GM23248 (cell line): ENCODE results near the gene ACTG1. TPM values are rescaled to one million over a fixed set of nuclear protein-coding genes. Genes with fewer than 3 reads are reported as not detected.
A peak's percentile ranks its signal among the peaks of the same experiment; 100 is the strongest.

Source experiments
- DNase-seq: peaks from one replicate; pipeline ENCODE4 v3.0.0-alpha.2; 2015
- H2AFZ ChIP-seq: fragments of 200-600 bp; sonication (generic); 2 replicates; pipeline ENCODE4 v1.6.1; 2016; ENCODE audit warnings: antibody characterized with exemption
- H3F3A ChIP-seq: fragments of 200-600 bp; sonication (generic); 2 replicates; pipeline ENCODE4 v1.6.1; 2016; ENCODE audit warnings: mild to moderate bottlenecking, antibody characterized with exemption, mixed run types; ENCODE audit not compliant: insufficient read depth
- H3K27ac ChIP-seq: fragments of 200-600 bp; sonication (generic); 2 replicates; pipeline ENCODE4 v1.5.1; 2016; ENCODE audit warnings: mild to moderate bottlenecking
- H3K27me3 ChIP-seq: fragments of 200-600 bp; sonication (generic); replicated peaks from 2 replicates; pipeline ENCODE4 v1.6.1; 2016; ENCODE audit warnings: mild to moderate bottlenecking; ENCODE audit not compliant: insufficient read depth
- H3K36me3 ChIP-seq: fragments of 200-600 bp; sonication (generic); 2 replicates; pipeline ENCODE4 v1.6.1; 2016; ENCODE audit warnings: low read depth, mild to moderate bottlenecking
- H3K4me1 ChIP-seq: fragments of 200-600 bp; sonication (generic); 2 replicates; pipeline ENCODE4 v1.6.1; 2016; ENCODE audit warnings: mild to moderate bottlenecking; ENCODE audit not compliant: insufficient read depth
- H3K4me2 ChIP-seq: fragments of 200-600 bp; sonication (generic); one replicate; pipeline ENCODE4 v1.6.1; 2016; ENCODE audit warnings: mild to moderate bottlenecking; ENCODE audit not compliant: unreplicated experiment
- H3K4me3 ChIP-seq: fragments of 200-600 bp; sonication (generic); 2 replicates; pipeline ENCODE4 v1.5.1; 2016; ENCODE audit warnings: mild to moderate bottlenecking
- H3K79me2 ChIP-seq: fragments of 200-600 bp; sonication (generic); 2 replicates; pipeline ENCODE4 v1.6.1; 2016; ENCODE audit warnings: mild to moderate bottlenecking; ENCODE audit not compliant: insufficient read depth
- H3K9ac ChIP-seq: fragments of 200-600 bp; sonication (generic); 2 replicates; pipeline ENCODE4 v1.6.1; 2016; ENCODE audit warnings: mild to moderate bottlenecking
- H3K9me2 ChIP-seq: fragments of 200-600 bp; sonication (generic); 2 replicates; pipeline ENCODE4 v1.6.1; 2016; ENCODE audit warnings: mixed run types, mild to moderate bottlenecking, moderate library complexity; ENCODE audit not compliant: insufficient read depth
- H3K9me3 ChIP-seq: fragments of 200-600 bp; sonication (generic); one replicate; pipeline ENCODE4 v1.6.1; 2017; ENCODE audit warnings: low read depth
- H4K20me1 ChIP-seq: fragments of 200-600 bp; sonication (generic); 2 replicates; pipeline ENCODE4 v1.6.0; 2016; ENCODE audit not compliant: insufficient read depth
- EZH2 ChIP-seq: fragments of 200-600 bp; sonication (generic); IDR thresholded peaks from 2 replicates; pipeline ENCODE4 v1.6.1; 2018; ENCODE audit warnings: antibody characterized with exemption, mild to moderate bottlenecking; ENCODE audit not compliant: insufficient read depth, poor library complexity, severe bottlenecking
- EZH2phosphoT487 ChIP-seq: fragments of 200-600 bp; sonication (generic); IDR thresholded peaks from 2 replicates; pipeline ENCODE4 v1.6.1; 2018; ENCODE audit warnings: antibody characterized with exemption, moderate library complexity, mild to moderate bottlenecking, low read depth; ENCODE audit not compliant: insufficient read depth
- WGBS, 2 experiments: methylation state at CpG; one replicate each; pipeline ENCODE4 v1.1.6; 2015 to 2017; ENCODE audit warnings: low lambda C conversion rate in 2 of 2, low coverage in 1 of 2; ENCODE audit errors: missing lambda C conversion rate in 2 of 2; 5-methylcytosine and 5-hydroxymethylcytosine counted together
- in situ Hi-C: fragments of 300-500 bp; cut with MboI; formaldehyde crosslinking; loops from 2 replicates; pipeline ENCODE4 v1.15.0; 2020
- polyA plus RNA-seq: library from polyadenylated mRNA; unstranded; fragments of >200 nt; fragmentation: Nextera tagmentation; extraction: Ambion mirVana; gene quantifications from 2 replicates; pipeline ENCODE4 v1.2.1, GENCODE V29; 2016
- total RNA-seq: library from RNA; depleted of rRNA; stranded (reverse); fragments of >200 nt; shearing (Covaris generic); gene quantifications from 2 replicates; pipeline ENCODE4 v1.2.3, GENCODE V29; 2014; rRNA removed

ACTG1 gene
- total RNA-seq: 8,476 and 9,349 TPM in 2 replicates
- polyA plus RNA-seq: 3,778 and 3,933 TPM in 2 replicates

DNA sequence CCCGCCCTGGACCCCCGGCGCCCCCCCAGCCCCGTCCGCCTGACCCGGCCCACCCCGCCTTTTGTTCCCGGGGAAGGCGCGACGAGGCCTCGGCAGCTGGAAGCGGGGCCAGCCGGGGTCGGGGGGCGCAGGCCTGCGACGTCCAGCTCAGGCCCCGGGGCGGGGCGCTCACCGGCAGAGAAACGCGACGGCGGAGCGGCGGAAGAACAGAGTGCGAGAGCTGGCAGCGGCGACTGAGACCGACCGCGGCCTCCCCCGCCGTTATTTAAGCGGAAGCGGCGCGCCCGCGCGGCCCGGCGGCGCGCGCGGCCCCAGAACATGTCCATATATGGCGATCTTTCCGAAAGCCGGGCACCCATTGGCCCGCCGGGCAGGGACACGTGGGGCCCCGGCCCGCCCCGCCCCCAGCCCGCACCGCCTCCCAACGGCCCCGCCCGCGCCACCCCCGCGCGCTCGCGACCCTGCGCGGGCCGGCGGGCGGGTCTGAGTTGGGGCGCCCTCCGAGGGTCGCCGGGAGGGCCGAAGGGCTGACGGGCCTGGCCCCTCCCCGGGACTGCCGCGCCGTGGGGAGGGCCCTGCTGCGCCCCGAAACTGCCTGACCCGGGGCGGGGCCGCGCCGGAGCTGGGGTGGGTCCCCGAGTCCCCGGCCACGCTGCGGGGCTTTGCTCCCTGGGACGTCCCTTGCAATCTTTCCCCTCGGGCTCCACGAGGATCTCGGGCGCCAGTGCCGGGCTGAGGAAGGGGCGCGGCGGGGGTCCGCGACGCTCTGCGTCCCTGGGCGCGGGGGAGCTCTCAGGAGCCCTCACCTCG lies at the start of gene ACTG1:
Gene ACTG1, minus strand, starts transcription at position 238 of the 810 bp plus-strand sequence. CDS start 445 bp downstream, outside the sequence.
- in situ Hi-C loops: no loop called here
- Histone ChIP-seq H3F3A (peaks cover 60% of the 10 kb centered on the region), H4K20me1 (peaks cover 30% of the 10 kb centered on the region; the same call in 1 of the 2 replicates), H3K4me2 (peak within 1 kb of the TSS; percentile 95), H3K79me2 (peaks cover 69% of the 10 kb centered on the region), H3K9me3 (no peaks in the 10 kb centered on the region), H3K36me3 (peaks cover 34% of the 10 kb centered on the region), H3K27ac (peak within 1 kb of the TSS; percentile 82), H2AFZ (peak within 1 kb of the TSS; percentile 4; the same call in 1 of the 2 replicates), H3K9ac (peak within 1 kb of the TSS; percentile 89), H3K27me3 (no peaks in the 10 kb centered on the region), H3K4me1 (peaks cover 16% of the 10 kb centered on the region), H3K4me3 (peak within 1 kb of the TSS; percentile 97), H3K9me2 (no peaks in the 10 kb centered on the region)
- 1 to 2% methylated on average over 26 to 68 of the region's 111 CpGs for WGBS, 2 experiments
- DNase-seq: peak; percentile 97
- TF ChIP-seq EZH2phosphoT487 (no peak), EZH2 (no peak)

DNA sequence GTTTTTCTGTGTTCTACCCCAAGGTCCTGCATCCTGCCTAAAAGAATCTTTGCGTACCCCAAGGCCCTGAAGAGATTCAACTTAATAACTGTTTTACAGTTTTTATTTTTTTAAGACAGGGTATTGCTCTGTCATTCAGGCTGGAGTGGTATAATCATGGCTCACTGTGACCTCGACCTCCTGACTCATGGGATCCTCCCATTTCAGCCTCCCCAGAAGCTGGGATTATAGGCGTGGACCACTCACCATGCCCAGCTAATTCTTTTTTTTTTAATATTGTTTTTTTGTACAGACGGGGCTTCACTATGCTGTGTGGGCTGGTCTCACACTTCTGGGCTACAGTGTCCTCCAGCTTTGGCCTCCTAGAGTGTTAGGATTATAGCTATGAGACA lies 48.9 kb upstream of the ACTG1 start:
- Histone ChIP-seq H4K20me1 (no peaks in the 10 kb centered on the region), H3K27me3 (no peaks in the 10 kb centered on the region), H2AFZ (no peak overlapping the region), H3K4me2 (no peak overlapping the region), H3K36me3 (peaks cover 37% of the 10 kb centered on the region), H3K9ac (peak overlapping the region; percentile 36; the same call in 1 of the 2 replicates), H3K4me1 (peaks cover 51% of the 10 kb centered on the region), H3K9me2 (no peaks in the 10 kb centered on the region), H3F3A (peaks cover 54% of the 10 kb centered on the region), H3K79me2 (peaks cover 26% of the 10 kb centered on the region), H3K4me3 (no peak overlapping the region), H3K9me3 (no peaks in the 10 kb centered on the region), H3K27ac (peak overlapping the region; percentile 74)
- in situ Hi-C loops: no loop called here
- DNase-seq: peak; percentile 79
- no peak for TF ChIP-seq EZH2
- TF ChIP-seq EZH2phosphoT487: no peak
- WGBS, 2 experiments: 51 to 57% methylated on average over 4 of the region's 4 CpGs

GRCh38 chr17:81558941-81559806 lies 46.6 kb upstream of the ACTG1 start:
- Histone ChIP-seq H3K27me3 (no peaks in the 10 kb centered on the region), H3K9me2 (no peaks in the 10 kb centered on the region), H3K27ac (no peak overlapping the region), H3K4me2 (no peak overlapping the region), H3K36me3 (peaks cover 26% of the 10 kb centered on the region), H2AFZ (no peak overlapping the region), H3K4me3 (no peak overlapping the region), H4K20me1 (no peaks in the 10 kb centered on the region), H3K9ac (no peak overlapping the region), H3K4me1 (peaks cover 37% of the 10 kb centered on the region), H3K79me2 (peaks cover 12% of the 10 kb centered on the region), H3F3A (peaks cover 37% of the 10 kb centered on the region), H3K9me3 (no peaks in the 10 kb centered on the region)
- in situ Hi-C loops: no loop called here
- no peak for DNase-seq
- TF ChIP-seq EZH2phosphoT487 (no peak), EZH2 (no peak)
- WGBS, 2 experiments: 73 to 84% methylated on average over 20 to 27 of the region's 27 CpGs

- Histone ChIP-seq H2AFZ (no peak overlapping the region), H3K79me2 (peaks cover 12% of the 10 kb centered on the region), H3F3A (peaks cover 38% of the 10 kb centered on the region), H3K9me3 (no peaks in the 10 kb centered on the region), H3K4me2 (no peak overlapping the region), H4K20me1 (no peaks in the 10 kb centered on the region), H3K36me3 (peaks cover 21% of the 10 kb centered on the region), H3K4me1 (peaks cover 39% of the 10 kb centered on the region), H3K4me3 (no peak overlapping the region), H3K27me3 (no peaks in the 10 kb centered on the region), H3K9ac (no peak overlapping the region), H3K9me2 (no peaks in the 10 kb centered on the region), H3K27ac (no peak overlapping the region)
- DNase-seq: no peak
- WGBS, 2 experiments: 96 to 98% methylated on average over 12 of the region's 12 CpGs
- in situ Hi-C loops: no loop called here
- TF ChIP-seq EZH2 (no peak), EZH2phosphoT487 (no peak)
Measured at GRCh38 chr17:81558115-81558468, 45.5 kb upstream of the ACTG1 start.
